Measurements from ENCODE around the gene TIGIT. TPM values are rescaled to one million over a fixed set of nuclear protein-coding genes. Genes with fewer than 3 reads are reported as not detected.

Gene TIGIT
- total and polyA plus RNA-seq, 4 experiments from 2014 or later = 25.8 to 36.6 (median 32.4) TPM

DNA sequence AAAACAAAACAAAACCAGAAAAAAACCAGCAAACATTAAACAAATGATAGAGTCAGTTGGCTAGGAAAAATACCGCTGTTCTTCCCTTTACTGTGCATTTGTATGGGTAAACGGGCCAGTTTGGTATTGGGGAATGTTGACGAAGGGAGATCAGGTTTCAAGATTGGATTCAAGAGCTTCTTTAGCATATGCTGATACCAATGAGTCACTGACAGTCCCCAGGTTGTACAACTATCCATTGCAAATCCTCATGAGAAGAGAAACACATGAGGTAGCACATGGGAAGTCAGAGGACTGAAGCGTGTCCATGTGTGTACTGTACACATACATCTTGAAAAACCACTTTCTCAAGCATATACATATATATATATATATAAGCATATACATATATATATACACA is 25.6 kb downstream of the TIGIT start:
- no peaks in the 10 kb centered on the region for H3K27me3 ChIP-seq (ENCODE audit: insufficient read depth, low read length)
- Mint-ChIP-seq H3K27ac (peak overlapping the region in 2 of 7 donors; percentile 5 to 43), H3K36me3 (peaks cover 8 to 20% of the 10 kb centered on the region in 2 donors), H3K4me1 (peaks cover 26 to 67% (median 48%) of the 10 kb centered on the region in 4 donors), H3K9me3 (no peaks in the 10 kb centered on the region), H3K27me3 (no peaks in the 10 kb centered on the region), H3K4me3 (peak overlapping the region in 1 of 8 donors; percentile 60)
- peaks cover 83% of the 10 kb centered on the region for H3K4me1 ChIP-seq (ENCODE audit: insufficient read depth, low read length)
- no peaks in the 10 kb centered on the region for H3K9me3 ChIP-seq (ENCODE audit: control insufficient read depth in 1 of 2, low read length in 2 of 2)
- H3K27ac ChIP-seq (ENCODE audit: low read depth, low read length) = no peak overlapping the region
- H3K4me3 ChIP-seq (ENCODE audit: low read length in 2 of 2) = no peak overlapping the region
- no peak for DNase-seq
- CTCF ChIA-PET (ENCODE audit: partially characterized antibody) = interaction anchor here (1.0 to 3.5 kb wide), 2 partner anchors 17 to 19 kb away, joined by 3 to 10 read pairs; no protein-coding TSS in a partner anchor
- H3K36me3 ChIP-seq (ENCODE audit: insufficient read depth, low read length) = no peaks in the 10 kb centered on the region
- POLR2A ChIA-PET (ENCODE audit: partially characterized antibody) = interaction anchor here (1.3 to 2.1 kb wide), 3 partner anchors 11 to 22 kb away, joined by 3 to 6 read pairs (median 3); no protein-coding TSS in a partner anchor
- intact Hi-C loops (cut with micrococcal nuclease) = no loop called here

DNA sequence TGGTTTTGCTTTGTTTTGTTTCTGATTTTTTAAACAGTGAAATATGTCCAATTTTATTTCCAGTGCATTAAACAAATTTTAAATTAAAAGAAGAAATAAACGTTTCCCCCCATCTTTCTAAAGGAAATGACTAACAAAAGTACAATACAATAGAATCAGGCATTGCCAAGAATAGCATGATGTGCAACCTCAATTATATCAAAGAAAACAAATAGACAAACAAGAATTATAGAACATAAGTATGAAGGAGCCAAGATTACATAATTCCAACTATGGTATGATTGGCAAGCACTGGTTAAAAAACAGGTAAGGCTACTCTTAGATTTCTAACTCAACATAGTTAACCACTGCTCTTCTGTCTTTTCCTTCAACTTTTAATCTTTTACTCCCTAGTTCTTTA is 26.4 kb downstream of the TIGIT start:
- no peaks in the 10 kb centered on the region for H3K27me3 ChIP-seq (ENCODE audit: insufficient read depth, low read length)
- POLR2A ChIA-PET (ENCODE audit: partially characterized antibody) = interaction anchor here (1.3 to 2.1 kb wide), 3 partner anchors 13 to 23 kb away, joined by 3 to 6 read pairs (median 5); no protein-coding TSS in a partner anchor
- intact Hi-C loops (cut with micrococcal nuclease) = no loop called here

DNA sequence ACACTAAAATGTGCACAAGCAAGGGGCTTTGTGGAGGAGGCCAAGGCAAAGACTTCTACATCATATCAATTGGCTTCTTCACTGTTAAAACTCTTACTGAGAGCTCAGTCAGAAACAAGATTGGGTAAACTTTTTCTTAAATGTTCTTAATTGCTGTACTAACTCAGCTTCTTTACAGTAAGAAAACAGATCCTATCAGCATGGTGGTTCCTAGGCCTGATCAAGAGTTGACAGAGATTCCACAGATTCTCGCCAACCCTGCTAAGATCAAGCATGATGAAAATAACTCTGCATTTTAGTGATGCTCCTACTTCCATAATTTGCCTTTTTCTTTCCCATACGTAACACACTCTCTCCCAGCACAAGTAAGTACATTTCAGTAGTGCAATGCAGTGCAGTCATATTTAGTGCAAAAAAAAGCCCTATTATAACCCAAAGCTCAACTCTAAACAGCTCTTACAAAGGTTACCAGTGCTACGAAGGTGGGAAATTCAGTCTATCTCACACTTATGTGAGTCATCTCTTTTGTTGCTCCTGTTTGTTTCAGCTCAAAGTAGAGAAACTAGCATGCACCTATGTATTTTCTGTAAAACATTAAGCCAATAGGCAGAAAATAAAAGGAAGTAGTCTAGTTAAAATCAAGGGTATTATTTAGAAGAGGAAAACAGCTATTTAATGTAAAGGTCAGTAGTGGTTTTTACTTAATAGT is 29.9 kb downstream of the TIGIT start:
- intact Hi-C loops (cut with micrococcal nuclease) = loop anchor here (1.0 kb wide), 2 partner anchors 9 to 14 kb away; no protein-coding TSS in a partner anchor
- Histone ChIP-seq H3K4me1 (ENCODE audit: insufficient read depth, low read length) (peaks cover 87% of the 10 kb centered on the region), H3K27ac (ENCODE audit: low read depth, low read length) (no peak overlapping the region), H3K27me3 (ENCODE audit: insufficient read depth, low read length) (no peaks in the 10 kb centered on the region), H3K4me3 (ENCODE audit: low read length in 2 of 2) (no peak overlapping the region), H3K9me3 (ENCODE audit: control insufficient read depth in 1 of 2, low read length in 2 of 2) (no peaks in the 10 kb centered on the region), H3K36me3 (ENCODE audit: insufficient read depth, low read length) (no peaks in the 10 kb centered on the region)
- peak overlapping the region in 3 of 8 donors; percentile 8 to 42 (median 28) for H3K4me3 Mint-ChIP-seq
- H3K27ac Mint-ChIP-seq = peak overlapping the region in 6 of 7 donors; percentile 13 to 85 (median 62)
- ChIA-PET CTCF (ENCODE audit: partially characterized antibody) (interaction anchor here (0.5 to 2.4 kb wide), 12 partner anchors 12 to 741 kb away, joined by 3 to 14 read pairs (median 5); partner anchors contain the start of gene TIGIT), POLR2A (ENCODE audit: partially characterized antibody) (interaction anchor here (0.6 to 3.6 kb wide), 11 partner anchors 11 to 763 kb away, joined by 3 to 18 read pairs (median 5); no protein-coding TSS in a partner anchor)
- peaks cover 6 to 15% of the 10 kb centered on the region in 2 donors for H3K36me3 Mint-ChIP-seq
- no peaks in the 10 kb centered on the region for H3K27me3 Mint-ChIP-seq
- no peak for DNase-seq
- peaks cover 26 to 77% (median 44%) of the 10 kb centered on the region in 4 donors for H3K4me1 Mint-ChIP-seq
- H3K9me3 Mint-ChIP-seq = no peaks in the 10 kb centered on the region

More for the DNA sequence above, 26.4 kb downstream of the TIGIT start:
- Mint-ChIP-seq H3K9me3 (no peaks in the 10 kb centered on the region), H3K27ac (peak overlapping the region in 1 of 7 donors; percentile 20), H3K4me3 (no peak overlapping the region), H3K36me3 (peaks cover 10 to 20% of the 10 kb centered on the region in 2 donors), H3K4me1 (peaks cover 22 to 70% (median 45%) of the 10 kb centered on the region in 4 donors), H3K27me3 (no peaks in the 10 kb centered on the region)
- H3K9me3 ChIP-seq (ENCODE audit: control insufficient read depth in 1 of 2, low read length in 2 of 2) = no peaks in the 10 kb centered on the region
- DNase-seq = no peak
- no peaks in the 10 kb centered on the region for H3K36me3 ChIP-seq (ENCODE audit: insufficient read depth, low read length)
- peaks cover 86% of the 10 kb centered on the region for H3K4me1 ChIP-seq (ENCODE audit: insufficient read depth, low read length)
- H3K4me3 ChIP-seq (ENCODE audit: low read length in 2 of 2) = no peak overlapping the region
- CTCF ChIA-PET (ENCODE audit: partially characterized antibody) = interaction anchor here (1.0 to 3.5 kb wide), 2 partner anchors 16 to 20 kb away, joined by 3 to 10 read pairs; no protein-coding TSS in a partner anchor
- H3K27ac ChIP-seq (ENCODE audit: low read depth, low read length) = no peak overlapping the region

DNA sequence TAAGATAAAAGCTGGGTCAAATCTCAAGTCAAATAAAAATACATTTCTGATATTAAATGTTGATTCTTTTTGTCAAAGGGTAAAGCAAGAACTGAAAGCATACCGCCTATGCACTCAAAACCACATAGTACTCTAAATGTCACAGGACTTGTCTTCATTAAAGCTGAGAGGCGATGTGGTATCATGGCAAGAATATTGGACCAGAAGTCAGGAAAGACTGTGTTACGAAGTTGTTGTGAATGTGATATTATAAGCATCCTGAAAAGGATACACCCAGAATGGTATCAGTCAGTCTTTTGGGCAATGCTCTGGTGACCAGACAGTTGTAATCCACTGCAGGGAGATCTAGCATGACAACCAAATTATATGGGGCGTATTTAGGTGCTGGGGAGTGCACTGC is 33.8 kb downstream of the TIGIT start:
- no peaks in the 10 kb centered on the region for H3K27me3 ChIP-seq (ENCODE audit: insufficient read depth, low read length)
- peak overlapping the region in 6 of 8 donors; percentile 1 to 57 (median 30) for H3K4me3 Mint-ChIP-seq
- no peaks in the 10 kb centered on the region for H3K36me3 ChIP-seq (ENCODE audit: insufficient read depth, low read length)
- ChIA-PET CTCF (ENCODE audit: partially characterized antibody) (interaction anchor here (0.8 to 2.0 kb wide), 4 partner anchors 20 to 173 kb away, joined by 3 to 7 read pairs (median 4); no protein-coding TSS in a partner anchor), POLR2A (ENCODE audit: partially characterized antibody) (interaction anchor here (0.8 to 1.5 kb wide), 4 partner anchors 20 to 114 kb away, joined by 4 to 5 read pairs (median 4); no protein-coding TSS in a partner anchor)
- peaks cover 91% of the 10 kb centered on the region for H3K4me1 ChIP-seq (ENCODE audit: insufficient read depth, low read length)
- H3K27ac ChIP-seq (ENCODE audit: low read depth, low read length) = no peak overlapping the region
- H3K4me3 ChIP-seq (ENCODE audit: low read length in 2 of 2) = no peak overlapping the region
- peaks cover 12 to 34% of the 10 kb centered on the region in 2 donors for H3K36me3 Mint-ChIP-seq
- no peak for DNase-seq
- peak overlapping the region in 4 of 7 donors; percentile 20 to 39 (median 32) for H3K27ac Mint-ChIP-seq
- H3K4me1 Mint-ChIP-seq = peaks cover 37 to 79% (median 57%) of the 10 kb centered on the region in 4 donors
- intact Hi-C loops (cut with micrococcal nuclease) = no loop called here
- no peaks in the 10 kb centered on the region for H3K27me3 Mint-ChIP-seq
- H3K9me3 ChIP-seq (ENCODE audit: control insufficient read depth in 1 of 2, low read length in 2 of 2) = no peaks in the 10 kb centered on the region
- H3K9me3 Mint-ChIP-seq = no peaks in the 10 kb centered on the region

DNA sequence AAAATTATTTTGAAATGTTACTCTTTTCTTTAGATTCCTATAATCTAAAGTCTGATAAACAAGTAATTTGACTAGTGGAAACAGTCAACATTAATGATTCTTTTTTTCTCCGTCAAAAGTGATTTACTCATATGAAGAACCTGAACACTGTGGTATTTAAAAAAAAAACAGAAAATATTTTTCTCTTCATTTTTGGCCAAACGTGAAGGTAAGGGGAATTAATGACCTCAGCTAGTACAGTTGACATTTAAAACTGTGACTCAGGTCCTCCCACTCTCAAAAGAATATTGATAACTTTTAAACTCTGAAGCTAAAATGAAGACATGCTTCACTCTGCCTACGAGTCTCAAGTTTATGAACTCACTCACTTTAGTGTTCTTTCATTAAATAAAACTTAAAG is 34.5 kb downstream of the TIGIT start:
- Histone ChIP-seq H3K36me3 (ENCODE audit: insufficient read depth, low read length) (no peaks in the 10 kb centered on the region), H3K27me3 (ENCODE audit: insufficient read depth, low read length) (no peaks in the 10 kb centered on the region), H3K4me3 (ENCODE audit: low read length in 2 of 2) (no peak overlapping the region), H3K4me1 (ENCODE audit: insufficient read depth, low read length) (peaks cover 93% of the 10 kb centered on the region), H3K9me3 (ENCODE audit: control insufficient read depth in 1 of 2, low read length in 2 of 2) (no peaks in the 10 kb centered on the region), H3K27ac (ENCODE audit: low read depth, low read length) (no peak overlapping the region)
- H3K4me1 Mint-ChIP-seq = peaks cover 40 to 82% (median 59%) of the 10 kb centered on the region in 4 donors
- peaks cover 12 to 33% of the 10 kb centered on the region in 2 donors for H3K36me3 Mint-ChIP-seq
- peak overlapping the region in 6 of 7 donors; percentile 8 to 87 (median 44) for H3K27ac Mint-ChIP-seq
- ChIA-PET POLR2A (ENCODE audit: partially characterized antibody) (interaction anchor here (1.1 to 1.5 kb wide), 5 partner anchors 9 to 115 kb away, joined by 4 to 6 read pairs (median 5); partner anchors contain the start of gene TIGIT), CTCF (ENCODE audit: partially characterized antibody) (interaction anchor here (1.0 to 2.0 kb wide), 2 partner anchors 21 to 174 kb away, joined by 3 to 6 read pairs; no protein-coding TSS in a partner anchor)
- H3K27me3 Mint-ChIP-seq = no peaks in the 10 kb centered on the region
- intact Hi-C loops (cut with micrococcal nuclease) = no loop called here
- no peak for DNase-seq
- no peaks in the 10 kb centered on the region for H3K9me3 Mint-ChIP-seq
- peak overlapping the region in 1 of 8 donors; percentile 12 for H3K4me3 Mint-ChIP-seq

DNA sequence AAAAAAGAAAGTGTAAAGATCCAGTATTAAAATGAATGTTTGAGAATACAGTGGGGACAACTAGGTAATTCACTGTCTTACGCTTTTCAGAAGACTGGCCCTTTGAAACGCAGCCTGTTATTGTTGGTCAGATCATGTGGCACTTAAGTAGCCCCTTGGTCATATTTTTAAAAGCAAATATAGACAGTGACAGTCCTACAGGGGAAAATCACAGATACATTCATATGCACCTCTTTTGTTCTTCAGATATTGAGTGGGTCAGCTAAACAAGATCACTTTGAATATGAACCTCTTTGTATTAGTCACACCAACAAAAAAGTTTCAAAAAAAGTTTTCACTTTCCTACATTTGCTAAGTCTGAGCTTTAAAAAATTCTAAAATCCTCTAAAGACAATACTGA is 36.0 kb downstream of the TIGIT start:
- Mint-ChIP-seq H3K27me3 (no peaks in the 10 kb centered on the region), H3K9me3 (no peaks in the 10 kb centered on the region), H3K36me3 (peaks cover 9 to 38% of the 10 kb centered on the region in 2 donors), H3K4me3 (no peak overlapping the region), H3K4me1 (peaks cover 37 to 82% (median 55%) of the 10 kb centered on the region in 4 donors), H3K27ac (no peak overlapping the region)
- no peak overlapping the region for H3K4me3 ChIP-seq (ENCODE audit: low read length in 2 of 2)
- H3K4me1 ChIP-seq (ENCODE audit: insufficient read depth, low read length) = peaks cover 87% of the 10 kb centered on the region
- POLR2A ChIA-PET (ENCODE audit: partially characterized antibody) = interaction anchor here (0.7 to 0.9 kb wide), 2 partner anchors 9 to 39 kb away, joined by 3 to 4 read pairs; no protein-coding TSS in a partner anchor
- H3K27ac ChIP-seq (ENCODE audit: low read depth, low read length) = no peak overlapping the region
- DNase-seq = no peak
- CTCF ChIA-PET (ENCODE audit: partially characterized antibody) = interaction anchor here (0.6 to 1.4 kb wide), 4 partner anchors 34 to 178 kb away, joined by 3 to 6 read pairs (median 4); no protein-coding TSS in a partner anchor
- intact Hi-C loops (cut with micrococcal nuclease) = no loop called here
- H3K27me3 ChIP-seq (ENCODE audit: insufficient read depth, low read length) = no peaks in the 10 kb centered on the region
- H3K36me3 ChIP-seq (ENCODE audit: insufficient read depth, low read length) = no peaks in the 10 kb centered on the region
- H3K9me3 ChIP-seq (ENCODE audit: control insufficient read depth in 1 of 2, low read length in 2 of 2) = no peaks in the 10 kb centered on the region

Measured in CD4-positive, alpha-beta memory T cell (primary cell).